ENCODE results near the gene TANC1.

DNA sequence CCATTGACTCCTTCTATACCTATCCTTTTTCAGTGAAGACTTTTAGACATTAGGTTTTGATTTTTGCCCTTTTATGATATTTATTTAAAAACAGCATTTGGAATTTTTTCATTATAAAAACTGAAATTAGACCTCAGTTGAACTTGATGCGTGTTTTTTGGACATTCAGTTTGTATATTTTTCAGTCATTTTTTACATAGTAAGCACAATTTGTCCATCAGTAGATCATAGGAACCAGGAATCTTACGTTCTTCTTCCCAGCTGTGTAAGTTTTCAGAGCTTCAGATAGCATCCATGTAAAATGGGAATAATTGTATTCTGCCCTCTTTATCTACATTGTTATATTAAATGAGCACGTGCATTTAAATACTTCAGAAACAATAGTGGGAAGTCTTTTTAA is 208.9 kb downstream of the TANC1 start:
- TF ChIP-seq SIN3A (IDR thresholded peaks at IDR 0.05; ENCODE audit: borderline replicate concordance, insufficient read depth, low read length) (no peak), POLR2AphosphoS5 (IDR thresholded peaks at IDR 0.05; ENCODE audit: low read depth, low read length) (no peak)
- TF ChIP-seq, protein P1, sequence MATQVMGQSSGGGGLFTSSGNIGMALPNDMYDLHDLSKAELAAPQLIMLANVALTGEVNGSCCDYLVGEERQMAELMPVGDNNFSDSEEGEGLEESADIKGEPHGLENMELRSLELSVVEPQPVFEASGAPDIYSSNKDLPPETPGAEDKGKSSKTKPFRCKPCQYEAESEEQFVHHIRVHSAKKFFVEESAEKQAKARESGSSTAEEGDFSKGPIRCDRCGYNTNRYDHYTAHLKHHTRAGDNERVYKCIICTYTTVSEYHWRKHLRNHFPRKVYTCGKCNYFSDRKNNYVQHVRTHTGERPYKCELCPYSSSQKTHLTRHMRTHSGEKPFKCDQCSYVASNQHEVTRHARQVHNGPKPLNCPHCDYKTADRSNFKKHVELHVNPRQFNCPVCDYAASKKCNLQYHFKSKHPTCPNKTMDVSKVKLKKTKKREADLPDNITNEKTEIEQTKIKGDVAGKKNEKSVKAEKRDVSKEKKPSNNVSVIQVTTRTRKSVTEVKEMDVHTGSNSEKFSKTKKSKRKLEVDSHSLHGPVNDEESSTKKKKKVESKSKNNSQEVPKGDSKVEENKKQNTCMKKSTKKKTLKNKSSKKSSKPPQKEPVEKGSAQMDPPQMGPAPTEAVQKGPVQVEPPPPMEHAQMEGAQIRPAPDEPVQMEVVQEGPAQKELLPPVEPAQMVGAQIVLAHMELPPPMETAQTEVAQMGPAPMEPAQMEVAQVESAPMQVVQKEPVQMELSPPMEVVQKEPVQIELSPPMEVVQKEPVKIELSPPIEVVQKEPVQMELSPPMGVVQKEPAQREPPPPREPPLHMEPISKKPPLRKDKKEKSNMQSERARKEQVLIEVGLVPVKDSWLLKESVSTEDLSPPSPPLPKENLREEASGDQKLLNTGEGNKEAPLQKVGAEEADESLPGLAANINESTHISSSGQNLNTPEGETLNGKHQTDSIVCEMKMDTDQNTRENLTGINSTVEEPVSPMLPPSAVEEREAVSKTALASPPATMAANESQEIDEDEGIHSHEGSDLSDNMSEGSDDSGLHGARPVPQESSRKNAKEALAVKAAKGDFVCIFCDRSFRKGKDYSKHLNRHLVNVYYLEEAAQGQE (IDR thresholded peaks at IDR 0.05; ENCODE audit: insufficient read depth in 1 of 2, low read depth in 2 of 2, low read length in 2 of 2), result no peak

All from PFSK-1 (cell line).